Measurements from ENCODE around the gene DSC1.

GRCh38 chr18:31093294-31093693 is 69.4 kb downstream of the DSC1 start:
- no peak for TF ChIP-seq MAX (IDR thresholded peaks at IDR 0.05; ENCODE audit: low read depth, low read length)
- TF ChIP-seq, protein P1, sequence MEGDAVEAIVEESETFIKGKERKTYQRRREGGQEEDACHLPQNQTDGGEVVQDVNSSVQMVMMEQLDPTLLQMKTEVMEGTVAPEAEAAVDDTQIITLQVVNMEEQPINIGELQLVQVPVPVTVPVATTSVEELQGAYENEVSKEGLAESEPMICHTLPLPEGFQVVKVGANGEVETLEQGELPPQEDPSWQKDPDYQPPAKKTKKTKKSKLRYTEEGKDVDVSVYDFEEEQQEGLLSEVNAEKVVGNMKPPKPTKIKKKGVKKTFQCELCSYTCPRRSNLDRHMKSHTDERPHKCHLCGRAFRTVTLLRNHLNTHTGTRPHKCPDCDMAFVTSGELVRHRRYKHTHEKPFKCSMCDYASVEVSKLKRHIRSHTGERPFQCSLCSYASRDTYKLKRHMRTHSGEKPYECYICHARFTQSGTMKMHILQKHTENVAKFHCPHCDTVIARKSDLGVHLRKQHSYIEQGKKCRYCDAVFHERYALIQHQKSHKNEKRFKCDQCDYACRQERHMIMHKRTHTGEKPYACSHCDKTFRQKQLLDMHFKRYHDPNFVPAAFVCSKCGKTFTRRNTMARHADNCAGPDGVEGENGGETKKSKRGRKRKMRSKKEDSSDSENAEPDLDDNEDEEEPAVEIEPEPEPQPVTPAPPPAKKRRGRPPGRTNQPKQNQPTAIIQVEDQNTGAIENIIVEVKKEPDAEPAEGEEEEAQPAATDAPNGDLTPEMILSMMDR (IDR thresholded peaks at IDR 0.05; ENCODE audit: low read depth, low read length) = no peak

All from NB4 (cell line).